Stimulated activated CD8-positive, alpha-beta memory T cell treated with anti-CD3 and anti-CD28 coated beads, Interleukin-15, amount 100 ng/mL, for 24 hours (primary cell): Measurements from ENCODE around the gene CAMK2B.

Experiments used
- DNase-seq: peaks from one replicate; pipeline ENCODE4 v3.0.0-alpha.2; 2020; ENCODE audit warnings: low read depth

CAMK2B gene

DNA sequence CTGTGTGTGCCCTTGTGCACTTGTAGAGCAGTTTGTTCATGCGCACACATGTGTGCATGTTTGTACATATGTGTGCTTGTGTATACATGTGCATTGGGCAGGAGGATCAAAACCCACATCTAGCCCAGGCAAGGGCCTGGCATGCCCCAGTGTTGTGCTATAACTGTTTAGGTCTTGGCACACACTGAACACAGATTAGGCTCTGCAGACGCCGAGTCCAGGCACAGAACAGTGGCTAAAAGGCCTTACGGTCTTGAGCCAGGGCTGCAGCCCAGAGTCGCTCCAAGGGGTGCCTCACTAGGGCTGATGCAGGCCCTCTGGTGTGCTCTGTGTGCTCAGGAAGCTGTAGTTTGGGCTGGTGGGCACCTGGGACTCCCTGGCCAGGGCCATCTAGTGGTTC lies 68.9 kb downstream of the CAMK2B start:
- no peak for DNase-seq

- no peak for DNase-seq
Measured at GRCh38 chr7:44251881-44252280, 73.5 kb downstream of the CAMK2B start.

DNA sequence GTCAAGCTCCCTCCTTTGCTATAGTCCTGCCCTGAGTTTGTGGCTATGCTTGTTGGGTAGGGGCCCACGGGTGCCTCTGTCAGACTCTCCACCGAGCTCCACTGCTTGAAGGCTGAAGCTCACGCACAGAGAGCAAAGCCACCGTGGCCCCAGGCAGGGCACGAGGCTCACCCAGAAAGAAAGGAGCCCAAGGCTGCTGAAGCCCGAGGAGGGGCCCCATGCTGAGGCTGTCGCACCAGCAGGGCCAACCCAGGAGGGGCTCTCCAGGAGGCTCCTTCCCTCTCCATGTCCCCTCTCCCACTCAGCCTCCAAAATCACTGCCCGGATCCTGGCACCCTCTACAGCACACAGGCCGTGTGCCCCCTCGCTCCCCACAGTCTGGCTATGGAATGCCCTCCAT lies 74.1 kb downstream of the CAMK2B start:
- no peak for DNase-seq

DNA sequence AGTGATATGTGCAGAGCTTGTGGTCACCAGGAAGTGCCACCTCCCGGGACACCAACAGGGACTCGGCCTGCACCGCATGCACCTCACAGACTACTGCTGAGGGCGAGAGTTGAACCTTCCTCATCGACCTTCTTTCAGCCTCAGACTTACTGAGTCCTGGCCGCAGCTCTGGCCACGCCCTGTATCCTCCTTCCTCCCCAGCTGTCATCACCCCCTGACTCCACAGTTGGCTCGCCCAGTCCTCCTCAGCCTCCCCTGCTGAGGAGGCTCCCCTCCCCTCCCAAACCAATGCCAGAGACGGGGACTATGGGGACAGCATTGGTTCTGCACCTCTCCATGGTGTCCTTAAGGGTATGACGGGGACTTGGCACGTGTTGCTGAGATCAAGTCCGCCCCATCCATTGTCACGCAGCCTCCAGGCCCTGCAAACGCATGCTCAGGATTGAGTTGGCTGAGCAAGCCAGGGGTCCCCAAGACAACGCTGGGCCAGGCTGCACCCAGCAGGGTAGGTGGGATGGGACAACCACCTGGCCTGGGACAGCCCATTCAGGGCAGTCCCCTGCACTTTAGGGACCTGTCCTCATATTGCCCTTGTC lies 75.7 kb downstream of the CAMK2B start:
- DNase-seq = no peak

GRCh38 chr7:44247868-44248651 lies 77.3 kb downstream of the CAMK2B start:
- DNase-seq = no peak

GRCh38 chr7:44246396-44247113 lies 78.8 kb downstream of the CAMK2B start:
- DNase-seq = no peak

DNA sequence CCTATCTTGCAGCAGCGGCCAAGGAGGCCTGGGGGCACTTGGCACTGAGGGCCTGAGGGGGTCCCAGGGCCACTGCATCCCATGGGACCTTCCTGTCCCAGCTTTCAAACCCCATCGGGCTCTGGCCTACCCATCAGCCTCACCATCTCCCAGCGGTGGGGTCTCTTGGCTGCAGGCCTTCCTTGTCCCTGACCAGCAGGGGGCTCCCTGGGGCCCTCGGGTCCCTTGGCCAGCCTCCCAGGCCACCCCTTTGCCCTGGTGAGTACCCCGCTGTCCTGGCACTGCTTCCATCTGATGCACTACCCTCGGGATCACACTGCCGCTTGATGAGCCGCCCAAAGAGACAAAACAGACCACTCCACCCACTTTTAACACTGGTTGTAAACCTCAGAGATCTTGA lies 81.1 kb downstream of the CAMK2B start:
- no peak for DNase-seq

DNA sequence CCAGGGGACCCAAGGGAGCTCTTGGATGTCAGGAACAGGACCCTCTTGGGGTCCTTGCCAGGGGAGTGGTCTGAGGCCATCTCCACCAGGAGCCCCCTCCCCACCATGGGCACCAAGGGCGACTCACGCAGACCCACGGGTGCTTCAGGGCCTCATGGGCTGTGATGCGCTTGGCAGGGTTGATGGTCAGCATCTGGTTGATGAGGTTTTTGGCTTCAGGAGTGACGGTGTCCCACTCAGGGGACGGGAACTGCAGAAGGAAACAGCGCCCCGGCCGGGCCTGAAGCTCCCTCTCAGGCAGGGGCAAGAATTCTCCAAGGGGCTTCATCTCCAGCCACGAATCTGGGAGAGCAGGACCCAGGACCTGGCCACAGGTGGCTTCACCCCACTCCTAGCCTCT lies 83.3 kb downstream of the CAMK2B start:
- DNase-seq = no peak

- peak; percentile 13 for DNase-seq
Measured at GRCh38 chr7:44240983-44241510, 84.3 kb downstream of the CAMK2B start.

GRCh38 chr7:44240376-44240775 lies 85.0 kb downstream of the CAMK2B start:
- no peak for DNase-seq

DNA sequence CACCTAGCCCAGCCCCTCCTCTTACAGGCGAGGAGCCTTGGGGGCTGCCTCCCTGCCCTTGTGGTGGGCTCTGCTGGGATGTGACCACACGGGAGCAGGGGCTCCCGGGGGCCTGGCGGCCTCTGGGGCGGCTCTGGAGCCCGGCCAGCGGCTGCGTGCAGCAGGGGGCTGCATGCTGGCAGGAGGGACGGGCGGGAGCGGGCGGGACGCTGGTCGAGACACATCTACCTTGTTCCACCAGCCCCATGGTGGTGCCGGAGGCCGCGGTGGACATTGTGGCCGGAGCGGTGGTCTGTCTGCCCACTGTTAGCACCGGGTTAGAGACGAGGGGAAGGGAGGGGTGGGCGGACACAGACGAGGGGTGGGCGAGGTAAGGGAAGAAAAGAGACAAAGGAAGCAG lies 86.0 kb downstream of the CAMK2B start:
- no peak for DNase-seq

DNA sequence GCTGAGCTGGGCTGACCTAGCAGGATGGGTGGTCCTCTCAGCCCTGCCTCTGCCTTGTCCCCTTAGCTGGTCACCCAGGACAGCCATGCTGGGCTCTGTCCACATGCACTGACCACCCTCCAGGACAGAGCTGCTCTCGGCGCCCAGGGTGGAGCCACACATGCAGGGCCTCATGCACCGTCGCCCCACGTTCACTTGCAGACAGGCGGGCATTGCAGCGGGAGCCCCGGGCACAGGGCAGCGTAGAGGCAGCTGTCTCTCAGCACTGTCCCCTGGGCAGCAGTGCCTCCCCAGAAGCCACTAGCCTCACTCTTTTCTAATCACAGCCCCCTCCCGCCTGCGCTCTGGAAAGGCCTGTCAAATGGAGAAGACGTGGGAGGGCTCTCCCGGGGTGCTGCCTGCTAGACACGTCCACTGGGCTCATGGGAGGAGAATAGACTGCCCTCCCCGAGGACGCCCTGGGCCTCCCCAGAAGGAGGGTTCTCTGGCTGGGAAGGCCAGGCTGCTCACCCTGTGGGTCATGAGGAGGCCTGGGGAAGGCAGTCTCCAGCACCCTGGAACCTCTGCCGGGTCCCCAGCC lies 87.2 kb downstream of the CAMK2B start:
- DNase-seq = no peak

- DNase-seq = no peak
Measured at GRCh38 chr7:44237696-44238095, 87.7 kb downstream of the CAMK2B start.

GRCh38 chr7:44236333-44236728 lies 89.1 kb downstream of the CAMK2B start:
- DNase-seq = no peak

DNA sequence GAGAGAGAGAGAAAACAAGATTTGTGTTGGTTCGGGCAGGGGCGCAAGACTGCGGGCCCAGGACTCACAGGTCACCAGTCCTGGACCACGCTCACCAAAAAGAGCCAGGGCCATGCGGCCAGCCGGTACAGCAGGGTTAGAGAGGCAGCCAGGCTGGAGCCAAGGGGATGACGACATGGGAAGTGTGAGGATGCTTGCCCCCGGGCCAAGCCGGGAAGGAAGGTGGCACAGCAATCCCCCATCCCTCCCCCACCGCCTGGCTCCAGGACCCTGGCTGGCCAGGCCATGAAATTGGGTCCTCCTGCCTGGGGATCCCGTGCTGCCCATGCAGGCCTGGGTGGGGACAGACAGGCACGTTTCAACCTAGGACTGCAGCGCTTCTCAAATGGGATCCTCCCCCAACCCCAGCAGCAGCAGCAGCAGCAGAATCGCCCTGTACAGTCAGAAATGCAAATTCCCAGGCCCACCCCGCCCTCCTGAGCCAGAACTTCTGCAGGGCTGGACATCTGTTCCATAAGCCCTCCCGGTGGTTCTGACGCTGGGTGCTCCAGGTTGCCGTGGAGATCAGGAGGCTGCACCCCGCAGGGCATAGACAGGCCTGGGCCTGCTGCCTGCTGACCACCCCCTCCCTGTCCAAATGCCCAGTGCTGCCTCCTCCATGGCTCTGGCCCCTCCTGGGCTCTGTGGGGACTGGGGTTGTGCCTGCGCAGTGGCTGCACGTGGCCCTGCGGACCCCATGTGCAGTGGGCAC lies 89.6 kb downstream of the CAMK2B start:
- DNase-seq = no peak

- no peak for DNase-seq
Measured at GRCh38 chr7:44235066-44235465, 90.3 kb downstream of the CAMK2B start.

- no peak for DNase-seq
Measured at GRCh38 chr7:44232901-44233715, 92.3 kb downstream of the CAMK2B start.

DNA sequence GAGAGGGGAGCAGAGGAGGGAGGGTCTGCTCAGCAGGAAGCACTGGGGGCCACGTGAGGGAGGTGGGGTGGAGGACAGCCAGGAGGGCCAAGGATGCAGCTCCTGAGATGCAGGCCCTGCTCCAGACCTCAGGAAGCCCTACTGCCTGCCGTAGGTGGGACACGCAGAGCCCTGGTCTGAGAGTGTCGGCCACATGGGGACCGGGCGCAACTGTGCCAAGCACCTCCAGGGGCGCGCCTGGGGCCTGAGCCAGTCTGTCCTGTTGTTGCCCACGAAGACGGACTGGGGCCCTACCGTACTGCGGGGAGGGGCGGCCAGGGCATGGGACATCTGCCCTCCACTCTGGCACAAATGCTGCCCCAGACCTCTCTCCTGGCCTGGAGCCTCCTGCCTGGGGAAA lies 93.0 kb downstream of the CAMK2B start:
- no peak for DNase-seq

- DNase-seq = no peak
Measured at GRCh38 chr7:44231088-44231487, 94.3 kb downstream of the CAMK2B start.

- no peak for DNase-seq
Measured at GRCh38 chr7:44230286-44230685, 95.1 kb downstream of the CAMK2B start.

GRCh38 chr7:44229546-44230105 lies 95.8 kb downstream of the CAMK2B start:
- no peak for DNase-seq
